ENCODE results near the gene PLCG2. TPM values are rescaled to one million over a fixed set of nuclear protein-coding genes. Genes with fewer than 3 reads are reported as not detected.

PLCG2 gene
- total RNA-seq, 1 experiment from 2014 or later: 6.0 TPM

- Histone ChIP-seq H3K9me3 (ENCODE audit: control insufficient read depth, low read depth, low read length) (no peaks in the 10 kb centered on the region), H2BK5ac (ENCODE audit: insufficient read length, low read length) (no peak overlapping the region), H3K18ac (ENCODE audit: insufficient read length, low read depth, low read length) (no peak overlapping the region), H3K79me1 (ENCODE audit: insufficient read depth, low read depth, low read length, poor library complexity, severe bottlenecking) (no peaks in the 10 kb centered on the region), H3K23ac (ENCODE audit: insufficient read length, low read depth, low read length) (no peak overlapping the region), H3K56ac (ENCODE audit: insufficient read length, low read depth, low read length) (no peak overlapping the region), H3K27ac (ENCODE audit: insufficient read length, low read depth, low read length) (no peak overlapping the region), H2BK15ac (ENCODE audit: low read depth, low read length) (no peak overlapping the region), H2BK120ac (ENCODE audit: low read depth, low read length, poor library complexity, severe bottlenecking) (no peak overlapping the region), H2BK12ac (ENCODE audit: insufficient read length, low read depth, low read length) (no peak overlapping the region), H4K20me1 (ENCODE audit: control insufficient read depth, insufficient read depth, insufficient read length) (peaks cover 2% of the 10 kb centered on the region), H3K23me2 (ENCODE audit: insufficient read length, low read depth, low read length, poor library complexity, severe bottlenecking) (no peaks in the 10 kb centered on the region), H3K4ac (ENCODE audit: low read depth, low read length) (no peak overlapping the region), H3K4me2 (ENCODE audit: insufficient read depth, insufficient read length, low read length) (no peak overlapping the region), H2AK5ac (ENCODE audit: insufficient read length, low read length) (no peak overlapping the region), H2AFZ (ENCODE audit: low read length) (no peak overlapping the region), H3K27me3 (ENCODE audit: insufficient read depth, low read length) (no peaks in the 10 kb centered on the region), H4K5ac (ENCODE audit: insufficient read length, low read depth, low read length) (no peak overlapping the region), H4K8ac (replicated peaks; ENCODE audit: insufficient read length, low read depth, low read length) (no peak overlapping the region), H2BK20ac (ENCODE audit: low read depth, low read length, poor library complexity, severe bottlenecking) (no peak overlapping the region), H3K79me2 (ENCODE audit: insufficient read depth, low read length) (no peaks in the 10 kb centered on the region), H3K4me1 (ENCODE audit: insufficient read depth, low read length) (peaks cover 16% of the 10 kb centered on the region; the same call in 1 of the 2 replicates), H4K91ac (ENCODE audit: insufficient read length, low read depth, low read length) (no peak overlapping the region), H3K9ac (ENCODE audit: extremely low read depth, insufficient read length, low read length) (no peak overlapping the region), H3K14ac (ENCODE audit: insufficient read depth, low read length) (no peak overlapping the region), H3T11ph (ENCODE audit: low read length) (no peak overlapping the region)
- no peaks in the 10 kb centered on the region for H3K9me3 Mint-ChIP-seq
- peaks cover 21 to 32% of the 10 kb centered on the region in 2 experiments for H3K4me1 Mint-ChIP-seq
- no peaks in the 10 kb centered on the region for H3K27me3 Mint-ChIP-seq (ENCODE audit: low read depth)
- no peak overlapping the region for H3K4me3 Mint-ChIP-seq
- H3K27ac Mint-ChIP-seq: no peak overlapping the region
- WGBS (ENCODE audit: extremely low coverage, insufficient read length, low lambda C conversion rate): no CpG with 5 or more reads among the region's 7 CpGs
- TF ChIP-seq, protein P1, sequence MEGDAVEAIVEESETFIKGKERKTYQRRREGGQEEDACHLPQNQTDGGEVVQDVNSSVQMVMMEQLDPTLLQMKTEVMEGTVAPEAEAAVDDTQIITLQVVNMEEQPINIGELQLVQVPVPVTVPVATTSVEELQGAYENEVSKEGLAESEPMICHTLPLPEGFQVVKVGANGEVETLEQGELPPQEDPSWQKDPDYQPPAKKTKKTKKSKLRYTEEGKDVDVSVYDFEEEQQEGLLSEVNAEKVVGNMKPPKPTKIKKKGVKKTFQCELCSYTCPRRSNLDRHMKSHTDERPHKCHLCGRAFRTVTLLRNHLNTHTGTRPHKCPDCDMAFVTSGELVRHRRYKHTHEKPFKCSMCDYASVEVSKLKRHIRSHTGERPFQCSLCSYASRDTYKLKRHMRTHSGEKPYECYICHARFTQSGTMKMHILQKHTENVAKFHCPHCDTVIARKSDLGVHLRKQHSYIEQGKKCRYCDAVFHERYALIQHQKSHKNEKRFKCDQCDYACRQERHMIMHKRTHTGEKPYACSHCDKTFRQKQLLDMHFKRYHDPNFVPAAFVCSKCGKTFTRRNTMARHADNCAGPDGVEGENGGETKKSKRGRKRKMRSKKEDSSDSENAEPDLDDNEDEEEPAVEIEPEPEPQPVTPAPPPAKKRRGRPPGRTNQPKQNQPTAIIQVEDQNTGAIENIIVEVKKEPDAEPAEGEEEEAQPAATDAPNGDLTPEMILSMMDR (conservative IDR thresholded peaks at IDR 0.05): peak; percentile 66
- DNase-seq: no peak
- H3K36me3 Mint-ChIP-seq (ENCODE audit: insufficient read depth in 1 of 3, low read depth in 3 of 3): no peaks in the 10 kb centered on the region
These were observed 100.5 kb downstream of the PLCG2 start for GRCh38 chr16:81879625-81880024.
